K562 (cell line): ENCODE measurements around the gene RCSD1.

Experiments
- CEBPZ ChIP-seq: fragments of 150-350 bp; IDR thresholded peaks from 2 replicates; pipeline ENCODE4 v1.6.1; 2014; ENCODE audit warnings: low read depth, mild to moderate bottlenecking, low read length, borderline replicate concordance
- CTCF ChIP-seq, 3 experiments: IDR thresholded peaks in 2 of 3; conservative IDR thresholded peaks in 1 of 3; 2 replicates each; pipeline ENCODE4 v1.5.1; 2011 to 2012; ENCODE audit warnings: low read length in 3 of 3, mild to moderate bottlenecking in 3 of 3, control low read depth in 2 of 3, improper control_type of control experiment in 1 of 3, inconsistent platforms in 1 of 3, low read depth in 1 of 3, mixed read lengths in 1 of 3, moderate library complexity in 1 of 3; ENCODE audit not compliant: insufficient read depth in 2 of 3
- NFE2 ChIP-seq: IDR thresholded peaks from 2 replicates; pipeline ENCODE4 v1.6.1; 2014; ENCODE audit warnings: antibody characterized with exemption, low read depth
- NRF1 ChIP-seq, 2 experiments: fragments of 450-650 bp; IDR thresholded peaks in 1 of 2; conservative IDR thresholded peaks in 1 of 2; 2 replicates each; pipeline ENCODE4 v1.6.1; 2014; ENCODE audit warnings: mild to moderate bottlenecking in 2 of 2
- YY1 ChIP-seq, 3 experiments: IDR thresholded peaks; 2 replicates each; pipeline ENCODE4 v1.6.1; 2011; ENCODE audit warnings: low read length in 2 of 3, mild to moderate bottlenecking in 2 of 3, moderate library complexity in 2 of 3, borderline replicate concordance in 1 of 3, control low read depth in 1 of 3, low read depth in 1 of 3; ENCODE audit not compliant: insufficient read depth in 3 of 3, insufficient replicate concordance in 2 of 3, control insufficient read depth in 1 of 3, insufficient read length in 1 of 3; ENCODE audit errors: extremely low read depth in 1 of 3
- ZBTB33 ChIP-seq: sonication (generic); formaldehyde crosslinking; IDR thresholded peaks from 2 replicates; pipeline ENCODE4 v1.8.1; 2023; ENCODE audit warnings: mild to moderate bottlenecking, missing genetic modification reagents

- TF ChIP-seq NFE2 (no peak), ZBTB33 (CRISPR knock-in tag) (no peak), CEBPZ (no peak), YY1 (IDR thresholded peaks at IDR 0.05; ENCODE audit: borderline replicate concordance in 1 of 3, control insufficient read depth in 1 of 3, extremely low read depth in 1 of 3, insufficient read depth in 3 of 3, insufficient read length in 1 of 3, insufficient replicate concordance in 2 of 3, low read depth in 1 of 3, low read length in 2 of 3) (no peak), NRF1 (conservative IDR thresholded peaks at IDR 0.05 in 1 of 2, IDR thresholded peaks at IDR 0.05 in 1 of 2) (no peak), CTCF (IDR thresholded peaks at IDR 0.05 in 2 of 3, conservative IDR thresholded peaks at IDR 0.05 in 1 of 3; ENCODE audit: insufficient read depth in 2 of 3, low read depth in 1 of 3, low read length in 3 of 3) (no peak)
Measured at GRCh38 chr1:167648252-167648849, 18.3 kb downstream of the RCSD1 start.
